GM21515 (cell line): ENCODE data around the gene MEIS2.

Experiments
- ATAC-seq: cut with Tn5 transposase; IDR thresholded peaks from one replicate; pipeline ENCODE4 v1.9.1; 2021; ENCODE audit not compliant: unreplicated experiment

MEIS2 gene

DNA sequence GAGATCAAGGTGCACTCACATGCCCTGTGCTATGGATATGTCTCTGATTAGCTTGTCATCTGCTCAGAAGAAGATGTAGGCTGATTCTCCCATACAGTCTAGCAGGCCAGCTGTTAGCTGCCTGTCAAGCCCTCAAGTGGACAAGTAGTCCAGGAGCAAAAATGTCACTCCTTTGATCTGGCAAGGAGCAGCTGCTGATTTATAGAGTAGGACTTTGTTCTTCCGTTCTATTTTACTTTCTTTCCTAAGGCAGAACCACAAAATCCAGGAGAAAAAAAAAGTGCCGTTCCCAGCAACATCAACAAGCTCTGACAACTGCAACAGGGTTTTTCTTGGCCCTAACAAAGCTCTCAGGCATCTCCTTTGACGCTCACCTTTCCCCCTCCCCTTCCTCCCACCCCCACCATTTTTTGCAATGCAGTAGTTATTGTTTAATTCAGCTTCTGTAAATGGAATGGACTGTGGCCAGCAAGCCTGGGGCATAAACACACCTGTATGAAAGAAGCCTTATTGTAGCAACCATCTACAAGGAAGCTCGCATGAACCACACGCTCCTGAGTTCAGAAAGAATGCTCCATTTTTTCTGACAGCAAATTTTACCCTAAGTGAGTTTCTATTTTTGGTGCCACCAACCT, 196.3 kb downstream of the MEIS2 start:
- no peak for ATAC-seq

DNA sequence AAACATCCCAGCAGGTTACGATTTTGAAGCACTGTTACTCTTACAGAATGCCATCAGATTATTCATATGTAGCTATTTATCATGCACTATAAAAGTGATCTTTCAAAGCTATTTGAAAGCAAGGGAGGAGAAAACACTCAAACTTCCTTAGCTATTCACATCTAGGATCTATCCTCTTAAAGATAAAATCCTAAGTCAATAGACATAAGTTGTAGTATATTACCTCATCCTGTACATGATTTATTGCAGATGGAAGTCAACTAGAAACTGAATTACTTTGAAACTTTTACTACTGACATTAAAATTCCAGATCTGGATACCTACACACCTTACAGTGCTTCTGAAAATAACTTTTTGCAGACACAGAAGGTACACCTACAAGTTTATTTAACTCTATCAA, 197.2 kb downstream of the MEIS2 start:
- no peak for ATAC-seq

DNA sequence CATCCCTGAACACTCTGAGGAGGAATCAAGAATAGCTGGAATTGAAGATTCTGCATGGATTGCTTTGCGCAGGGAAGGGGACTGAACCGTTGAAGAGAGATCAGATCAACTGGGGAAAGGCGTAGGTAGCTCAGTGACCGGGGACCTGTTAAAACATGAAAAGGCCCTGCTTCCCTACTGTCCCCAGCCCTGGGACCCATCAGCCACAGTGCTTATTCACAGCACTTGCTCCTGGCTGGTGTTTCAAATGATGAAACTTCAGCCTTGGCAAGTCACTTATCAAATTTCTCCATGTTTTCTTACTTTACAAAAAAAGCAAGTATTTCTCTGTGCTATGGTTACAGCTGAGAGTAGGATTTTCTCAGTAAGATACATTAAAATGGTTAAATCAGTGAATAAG, 199.3 kb downstream of the MEIS2 start:
- no peak for ATAC-seq

DNA sequence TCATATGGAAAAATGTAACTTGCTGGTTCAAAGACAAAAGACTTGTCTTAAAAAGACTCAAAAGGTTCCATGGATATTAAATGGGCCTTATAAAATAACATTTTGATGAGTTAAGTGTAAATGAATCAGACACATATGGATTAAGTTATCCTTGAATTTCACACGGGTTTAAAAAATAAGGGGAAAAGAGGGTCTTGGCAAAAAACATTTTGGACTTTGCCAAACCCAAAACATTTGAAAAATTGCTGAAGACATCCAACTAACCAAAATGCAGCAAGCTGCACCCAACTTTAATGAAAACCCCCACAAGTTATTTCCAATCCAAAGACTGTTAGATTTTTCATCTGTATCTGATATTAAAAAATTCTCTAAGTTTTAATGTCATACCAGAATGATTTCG, 200.7 kb downstream of the MEIS2 start:
- no peak for ATAC-seq

DNA sequence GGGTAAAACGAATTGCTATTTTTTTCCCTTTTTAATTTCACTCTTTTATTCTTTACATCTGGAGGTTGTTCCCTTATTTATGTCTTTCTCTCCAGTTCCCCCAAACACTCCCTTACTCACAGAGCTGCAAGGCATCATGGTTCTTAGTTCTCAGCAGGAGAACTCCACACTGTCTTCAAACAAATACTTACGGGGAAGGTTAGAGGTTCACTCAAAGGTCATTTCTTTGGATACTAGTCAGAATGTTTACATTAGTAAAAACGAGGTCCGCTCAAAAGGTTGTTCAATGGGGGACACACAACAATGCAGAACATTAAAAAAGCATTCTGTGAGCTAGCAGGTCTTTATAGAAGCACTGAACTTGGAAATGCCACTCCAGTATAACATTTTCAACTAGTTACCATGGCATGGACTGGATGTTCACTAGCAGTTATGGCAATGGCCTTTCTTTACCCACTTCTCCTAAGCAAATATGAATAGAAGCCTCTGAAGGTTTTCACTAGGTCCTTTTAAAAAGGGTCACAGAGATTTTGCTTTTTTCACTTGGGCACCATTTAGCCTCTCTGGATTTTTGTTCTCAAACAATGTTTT, 201.7 kb downstream of the MEIS2 start:
- no peak for ATAC-seq

DNA sequence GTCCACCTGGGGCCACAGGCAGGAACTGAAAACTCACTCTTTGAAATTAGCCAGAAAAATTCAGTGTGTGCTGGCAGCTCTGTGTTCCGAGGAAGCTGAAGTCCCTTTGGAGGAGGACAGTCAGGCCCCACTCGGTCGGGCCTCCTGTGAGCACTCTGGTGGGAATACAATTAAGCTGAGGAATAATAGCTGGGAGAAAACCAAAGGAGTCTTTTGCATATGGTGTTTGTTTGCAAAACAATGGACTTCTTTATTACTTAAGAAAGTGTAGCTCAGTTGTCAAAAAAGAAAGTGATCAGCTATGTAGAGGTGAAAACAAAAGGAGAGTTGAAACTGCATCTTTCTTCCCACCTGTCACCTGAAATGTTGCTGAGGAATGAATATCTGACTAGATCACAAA, 202.5 kb downstream of the MEIS2 start:
- no peak for ATAC-seq

DNA sequence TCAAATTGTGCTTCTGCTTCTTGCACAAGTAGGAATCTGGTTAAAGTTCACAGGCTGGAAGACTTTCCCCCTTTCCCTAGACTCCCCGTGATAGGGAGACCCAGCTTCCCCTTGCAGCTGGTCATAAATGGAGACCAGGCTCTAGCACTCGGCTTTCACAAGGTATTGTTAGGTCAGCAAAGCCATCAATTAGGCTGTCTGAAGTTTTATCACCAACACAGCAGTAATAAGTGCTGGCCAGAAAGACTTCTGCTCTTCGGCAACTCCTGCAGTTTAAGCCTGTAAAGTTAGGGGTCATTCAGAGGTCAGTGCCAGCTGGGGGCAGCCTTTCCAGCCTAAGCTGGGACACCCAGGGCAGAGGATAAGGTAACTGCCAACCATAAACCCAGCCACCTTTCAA, 203.4 kb downstream of the MEIS2 start:
- ATAC-seq = no peak

DNA sequence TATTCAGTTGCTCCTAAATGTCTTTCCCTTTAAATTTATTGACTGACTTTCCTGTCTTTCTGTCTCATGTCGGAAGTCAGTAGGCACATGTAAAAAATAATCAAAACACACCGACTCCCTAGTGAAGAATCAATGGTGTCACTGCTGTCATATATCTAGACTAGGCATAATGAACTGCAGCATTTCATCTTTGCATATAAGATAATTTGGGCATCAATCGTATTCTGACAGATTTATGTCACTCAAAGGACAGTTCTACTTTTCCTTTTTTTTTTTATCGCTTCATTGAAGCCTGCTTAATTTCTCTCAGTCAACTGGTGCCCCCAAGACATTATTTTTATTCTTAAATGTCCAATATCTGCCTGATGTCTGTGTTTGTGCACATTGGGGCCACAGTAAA, 206.3 kb downstream of the MEIS2 start:
- no peak for ATAC-seq

DNA sequence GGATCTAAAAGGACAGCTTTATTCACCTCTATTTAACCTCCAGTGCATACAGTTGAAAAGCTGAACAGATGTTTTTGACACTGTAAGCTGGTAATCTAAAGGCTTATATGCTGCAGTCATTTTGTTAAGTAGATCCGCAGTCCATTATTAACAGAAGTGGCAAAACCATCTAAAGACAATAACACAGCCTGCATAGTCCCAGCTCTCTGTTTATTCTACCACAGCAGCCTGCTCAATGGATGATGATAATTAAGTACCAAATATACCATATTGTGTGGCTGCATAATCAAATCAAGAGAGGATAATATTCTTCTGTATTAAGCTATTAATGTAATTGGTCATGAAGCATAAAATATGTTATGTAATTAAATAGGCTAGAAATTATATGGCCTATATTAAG, 207.1 kb downstream of the MEIS2 start:
- no peak for ATAC-seq

DNA sequence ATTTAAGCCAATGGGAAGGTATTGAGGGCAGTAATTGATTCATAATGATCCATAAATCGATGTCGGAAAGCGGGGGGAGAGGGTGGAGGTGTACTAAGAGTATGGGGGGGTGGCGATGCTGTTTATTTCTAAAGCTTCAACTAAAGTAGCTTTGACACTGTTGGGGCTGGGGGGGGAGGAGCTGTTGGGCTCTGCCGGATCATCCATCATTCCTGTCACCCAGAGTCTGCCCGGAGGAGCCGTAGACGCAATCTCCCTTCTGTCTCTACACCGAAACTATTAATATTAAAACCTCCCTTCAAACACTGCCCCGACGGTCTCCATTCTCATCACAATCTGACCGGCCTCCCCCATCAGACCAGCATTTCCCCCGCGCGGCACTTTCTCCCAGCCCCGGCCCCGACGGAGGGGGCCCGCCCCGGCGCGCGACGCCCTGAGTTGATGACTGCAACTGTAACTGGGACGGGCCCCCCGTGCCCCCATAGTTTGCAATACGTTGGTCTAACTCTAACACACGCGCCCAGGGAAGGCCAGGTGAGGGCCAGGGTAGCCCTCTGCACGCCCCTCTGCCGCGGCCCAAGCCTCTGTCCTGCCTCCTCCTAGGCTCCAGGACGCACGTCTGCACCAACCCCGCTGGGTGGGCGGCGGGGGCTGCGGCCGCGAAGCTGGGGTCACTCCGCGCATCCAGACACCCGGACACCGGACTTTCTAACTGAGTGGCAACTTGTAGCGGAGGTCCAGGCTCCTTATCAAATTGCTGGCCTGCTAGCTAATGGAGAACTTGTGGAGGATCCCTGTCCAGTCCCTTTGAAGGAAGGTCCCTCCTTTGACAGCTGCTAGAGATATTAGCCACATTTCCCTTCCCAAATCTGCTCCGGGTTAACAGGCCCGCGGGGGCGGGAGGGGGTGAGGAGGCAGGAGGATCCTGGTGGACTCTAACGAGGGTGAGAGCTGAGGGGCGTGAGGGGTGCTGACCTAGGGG, 212.0 kb downstream of the MEIS2 start:
- no peak for ATAC-seq

DNA sequence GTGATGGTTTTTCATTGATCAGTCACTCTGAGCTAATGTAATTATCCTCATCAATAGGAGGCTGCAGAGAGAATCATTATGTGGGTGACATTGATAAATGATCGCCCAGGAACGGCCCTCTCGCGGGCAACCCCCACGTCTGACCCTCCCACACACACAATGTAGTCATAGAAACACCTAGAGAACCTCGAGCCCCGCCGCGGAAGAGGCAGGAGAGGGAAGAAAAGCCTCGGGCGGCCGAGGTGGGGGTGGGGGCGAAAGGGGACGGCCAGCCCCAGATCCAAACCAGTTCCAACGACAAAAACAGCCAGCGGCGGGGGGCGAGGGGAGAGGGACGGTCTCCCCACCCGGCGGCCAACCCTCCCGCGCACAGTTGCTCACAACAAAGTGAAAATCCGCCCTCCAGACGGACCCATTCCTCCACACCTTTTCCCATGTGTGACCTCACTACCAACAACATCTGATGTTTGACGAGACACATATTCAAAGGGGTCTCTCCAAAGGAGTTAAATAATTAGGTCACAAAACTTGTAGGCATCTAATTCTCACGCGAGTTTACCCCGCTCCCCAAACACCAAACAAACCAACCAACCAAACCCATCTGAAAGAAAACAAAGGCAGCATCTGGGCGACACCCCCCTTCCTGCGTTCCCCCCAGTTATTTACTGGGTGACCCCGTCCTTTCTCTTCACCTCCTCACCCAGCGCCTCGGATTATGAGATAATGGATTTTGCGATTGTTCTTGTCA, 213.0 kb downstream of the MEIS2 start:
- ATAC-seq = no peak

DNA sequence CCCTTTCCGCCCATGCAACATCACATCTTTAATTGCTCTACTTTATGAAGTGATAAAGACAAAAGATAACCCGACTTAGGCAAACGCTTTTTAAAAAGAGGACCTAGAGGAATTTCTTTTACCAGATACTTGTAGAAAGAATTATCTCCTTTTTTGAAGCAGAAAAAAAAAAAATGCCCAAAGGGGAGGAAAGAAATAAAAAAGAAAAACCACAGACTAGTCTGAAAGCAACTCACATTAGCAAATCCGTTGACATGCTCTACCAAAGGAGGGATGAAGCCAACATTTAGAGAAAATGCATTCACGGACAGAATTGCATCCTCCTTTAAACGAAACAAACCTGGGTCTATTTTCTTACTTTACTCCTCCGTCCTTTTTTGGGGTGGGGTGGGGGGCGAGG, 213.6 kb downstream of the MEIS2 start:
- no peak for ATAC-seq

DNA sequence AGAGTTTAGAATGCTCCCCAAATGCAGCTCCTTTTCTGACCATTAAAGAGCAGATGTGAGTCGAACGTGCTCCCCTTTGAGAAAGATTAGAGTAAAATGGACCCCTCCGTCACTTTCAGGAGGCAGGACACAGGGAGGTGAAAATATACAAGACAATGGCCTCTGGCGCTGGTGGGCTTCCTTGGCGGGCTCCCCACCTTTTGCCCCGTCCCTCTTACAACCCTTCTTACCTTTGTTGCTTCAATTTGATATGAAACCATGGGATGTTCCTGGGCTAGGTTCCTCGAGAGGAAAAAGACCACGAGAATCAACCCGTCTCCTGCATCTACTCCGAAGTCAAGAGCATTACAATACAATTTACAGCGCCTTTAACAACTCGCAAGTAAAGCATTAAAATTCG, 214.2 kb downstream of the MEIS2 start:
- ATAC-seq = no peak

DNA sequence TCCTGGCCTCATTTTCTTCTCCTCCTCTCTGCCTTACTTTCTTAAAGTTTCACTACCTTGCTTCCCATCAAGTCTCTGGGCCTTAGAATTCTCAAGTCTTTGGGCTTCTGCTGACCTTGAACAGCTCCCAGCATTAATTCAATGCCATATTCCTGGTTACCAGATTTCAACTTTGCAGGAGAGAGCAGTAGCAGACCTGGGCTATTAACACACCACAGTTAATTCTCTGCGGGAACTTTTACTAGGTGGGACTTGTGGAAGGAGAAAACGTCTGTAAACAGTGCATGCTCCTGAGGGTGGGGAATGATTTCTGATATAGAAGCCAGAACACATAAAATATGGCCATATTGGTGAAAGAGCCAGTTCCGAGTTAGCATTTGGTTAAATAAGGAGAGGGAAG, 214.6 kb downstream of the MEIS2 start:
- ATAC-seq = no peak

DNA sequence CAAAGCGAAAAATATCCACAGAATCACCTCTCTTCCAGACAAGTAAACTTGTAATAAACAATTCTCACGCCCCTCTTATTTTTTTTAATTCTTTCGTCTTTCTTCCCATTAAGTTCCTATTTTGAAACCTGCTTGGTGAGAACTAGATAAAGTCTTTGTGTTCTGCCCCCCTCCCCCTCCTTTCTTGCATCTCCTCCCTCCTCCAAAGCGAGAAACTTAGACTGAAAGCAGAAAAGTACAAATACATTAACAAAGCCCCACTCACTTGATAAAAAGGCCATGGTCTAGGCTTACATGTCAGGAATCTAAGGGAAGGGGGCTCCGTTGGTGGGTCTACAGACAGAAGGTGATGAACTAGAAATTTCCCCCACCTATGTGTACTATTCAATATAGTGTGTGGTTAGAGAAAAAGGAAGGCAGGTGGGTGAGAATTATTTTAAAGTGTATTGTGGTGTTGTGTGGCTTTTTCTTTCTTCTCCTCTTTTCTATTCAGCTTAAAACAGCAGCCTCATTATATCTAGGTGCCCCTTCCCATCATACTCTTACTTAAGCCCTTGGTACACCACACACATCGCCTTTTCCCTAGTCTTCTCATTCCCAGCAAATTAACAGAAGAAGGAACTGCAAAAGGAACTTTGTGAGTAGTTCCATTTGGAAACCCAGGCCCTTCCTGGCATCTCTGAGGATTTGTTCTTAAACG, 215.3 kb downstream of the MEIS2 start:
- no peak for ATAC-seq

DNA sequence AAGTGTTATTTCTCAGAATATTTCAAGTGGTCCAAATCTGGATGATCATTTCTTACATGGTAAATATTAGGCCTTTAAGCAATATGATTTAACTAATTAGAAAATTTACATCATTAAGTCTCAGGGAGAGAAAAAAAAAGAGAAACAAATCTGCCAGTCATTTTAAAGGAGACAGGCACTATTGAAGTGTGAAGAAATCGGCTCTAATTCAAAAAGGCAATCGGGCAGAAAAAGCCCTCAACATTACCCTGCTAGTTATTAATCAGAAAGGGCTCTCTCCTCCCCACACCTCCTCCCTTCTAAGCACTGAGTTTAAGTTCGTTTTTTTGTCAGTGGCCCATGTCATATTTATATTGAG, 215.9 kb downstream of the MEIS2 start:
- no peak for ATAC-seq

DNA sequence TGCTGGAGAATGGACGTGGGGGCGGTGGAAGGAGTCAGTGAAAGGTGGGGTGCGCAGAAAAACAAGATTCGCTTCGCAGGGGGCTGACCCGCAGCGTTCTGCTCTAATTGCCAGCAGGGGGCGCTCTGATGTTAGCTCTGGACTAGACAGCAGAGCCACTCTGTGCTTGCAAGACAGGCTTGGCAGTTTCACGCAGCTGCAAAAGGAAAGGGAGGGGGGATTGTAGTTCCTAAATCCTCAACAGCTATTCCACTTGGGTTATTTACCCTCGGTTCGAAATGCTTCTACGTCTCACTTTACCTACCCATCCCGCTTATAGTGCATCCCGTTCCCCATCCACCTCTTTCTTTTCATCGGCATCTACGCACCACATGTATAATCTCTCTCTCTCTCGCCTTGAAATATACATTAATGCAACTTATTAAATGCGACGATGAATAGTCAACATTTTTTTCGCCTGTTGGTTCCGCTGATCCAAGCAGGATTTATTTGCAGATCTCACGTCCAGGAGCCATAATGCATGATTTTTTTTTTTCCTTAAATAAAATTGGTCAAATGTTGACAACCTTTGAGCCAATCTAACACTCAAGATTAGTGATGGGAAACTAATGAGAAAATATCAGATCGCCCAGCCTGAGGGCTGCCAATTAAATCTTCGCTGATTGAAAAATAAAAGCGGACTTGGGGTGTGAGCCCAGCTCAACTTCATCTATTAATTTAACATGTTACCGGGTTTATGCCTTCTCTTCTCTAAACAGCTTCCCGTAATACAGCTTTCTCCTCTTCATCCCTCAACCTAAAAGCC, 216.4 kb downstream of the MEIS2 start:
- peak; percentile 86 for ATAC-seq

DNA sequence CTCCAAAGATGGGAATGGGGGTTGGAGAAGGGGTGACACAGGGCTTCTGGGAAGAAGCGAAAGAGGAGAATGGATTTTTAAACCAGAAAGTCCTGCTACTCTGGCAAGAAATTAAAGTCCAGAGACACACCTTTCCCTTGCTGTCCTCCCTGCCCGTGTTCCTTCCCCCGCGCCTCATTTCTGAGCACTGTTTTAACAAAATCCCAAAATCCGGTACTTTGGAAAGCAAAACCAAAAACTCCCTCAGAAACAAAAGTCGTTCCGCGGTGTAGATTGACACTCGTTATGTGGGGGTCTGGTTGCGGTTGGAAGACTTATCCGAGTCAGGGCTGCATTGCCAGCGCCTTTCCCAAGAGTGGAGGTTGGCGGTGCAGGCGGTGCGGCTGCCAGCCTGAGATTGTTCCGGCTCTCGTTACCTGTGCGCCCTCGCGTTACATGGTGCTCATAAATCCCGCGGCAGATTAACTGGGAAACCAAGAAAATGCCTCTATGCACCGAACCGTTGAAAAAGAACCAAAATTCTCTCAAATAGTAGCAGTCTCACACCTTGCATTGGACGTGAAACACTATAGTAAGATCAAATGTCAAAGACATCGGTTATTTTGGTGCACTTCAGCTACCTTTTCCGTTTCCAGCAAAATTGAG, 217.7 kb downstream of the MEIS2 start:
- ATAC-seq = no peak

DNA sequence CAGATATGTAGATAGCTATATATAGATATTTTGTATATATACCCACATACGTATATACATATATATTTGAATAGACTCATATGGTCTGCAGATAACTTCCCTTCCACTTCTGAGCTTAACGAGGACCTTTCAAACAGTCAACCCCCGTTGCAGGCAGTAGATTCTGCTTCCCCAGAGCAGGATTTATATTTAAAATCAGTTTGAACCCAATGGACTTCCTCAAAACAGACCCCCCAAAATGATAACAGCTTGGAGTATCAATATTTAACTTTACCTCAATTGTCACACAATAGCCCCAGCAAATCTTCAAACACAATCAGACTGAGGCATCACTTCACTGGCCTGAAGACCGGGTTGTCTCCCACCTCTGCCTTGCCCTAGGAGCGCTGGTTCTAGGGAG, 218.3 kb downstream of the MEIS2 start:
- ATAC-seq = no peak

DNA sequence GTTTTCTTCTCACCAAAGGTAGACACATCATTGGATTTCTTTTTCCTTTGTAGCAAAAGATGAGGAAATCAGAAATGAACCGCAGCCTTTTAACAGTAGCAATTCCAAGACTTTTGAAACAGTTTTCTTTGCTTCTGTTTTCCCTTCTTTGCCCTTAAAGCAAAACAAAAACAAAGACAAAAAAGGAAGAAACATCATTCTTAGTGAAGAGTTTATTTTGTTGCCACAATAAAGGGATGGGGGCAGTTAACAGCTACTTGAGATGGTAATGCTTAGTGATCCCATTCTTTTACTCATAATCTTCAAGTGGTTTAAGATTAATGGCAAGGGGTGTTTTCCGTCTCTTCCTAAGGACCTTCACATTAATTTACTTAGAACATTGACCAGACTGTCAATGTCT, 218.8 kb downstream of the MEIS2 start:
- ATAC-seq = no peak
